ENCODE results near the gene NDST1.

NDST1 gene

GRCh38 chr5:150559088-150559487, 51.2 kb downstream of the NDST1 start:
- H3F3A ChIP-seq (ENCODE audit: insufficient read depth, low read length), result no peaks in the 10 kb centered on the region
- no peaks in the 10 kb centered on the region for H3K79me2 ChIP-seq (ENCODE audit: insufficient read depth, low read length)
- no peak overlapping the region for H3K4me2 ChIP-seq (ENCODE audit: low read length)
- H3K27me3 ChIP-seq (ENCODE audit: insufficient read depth, low read length), result no peaks in the 10 kb centered on the region; the same call in 1 of the 2 replicates
- no peaks in the 10 kb centered on the region for H4K20me1 ChIP-seq (ENCODE audit: insufficient read depth, low read length)
- no peaks in the 10 kb centered on the region for H3K9me2 ChIP-seq (ENCODE audit: low read depth, low read length)
- H2AFZ ChIP-seq (ENCODE audit: low read length), result no peak overlapping the region
- no peak overlapping the region for H3K27ac ChIP-seq (ENCODE audit: low read depth, low read length, poor library complexity, severe bottlenecking)
- H3K36me3 ChIP-seq (ENCODE audit: insufficient read depth, low read length), result no peaks in the 10 kb centered on the region
- H3K9ac ChIP-seq (ENCODE audit: low read length), result no peak overlapping the region
- TF ChIP-seq, protein P1, sequence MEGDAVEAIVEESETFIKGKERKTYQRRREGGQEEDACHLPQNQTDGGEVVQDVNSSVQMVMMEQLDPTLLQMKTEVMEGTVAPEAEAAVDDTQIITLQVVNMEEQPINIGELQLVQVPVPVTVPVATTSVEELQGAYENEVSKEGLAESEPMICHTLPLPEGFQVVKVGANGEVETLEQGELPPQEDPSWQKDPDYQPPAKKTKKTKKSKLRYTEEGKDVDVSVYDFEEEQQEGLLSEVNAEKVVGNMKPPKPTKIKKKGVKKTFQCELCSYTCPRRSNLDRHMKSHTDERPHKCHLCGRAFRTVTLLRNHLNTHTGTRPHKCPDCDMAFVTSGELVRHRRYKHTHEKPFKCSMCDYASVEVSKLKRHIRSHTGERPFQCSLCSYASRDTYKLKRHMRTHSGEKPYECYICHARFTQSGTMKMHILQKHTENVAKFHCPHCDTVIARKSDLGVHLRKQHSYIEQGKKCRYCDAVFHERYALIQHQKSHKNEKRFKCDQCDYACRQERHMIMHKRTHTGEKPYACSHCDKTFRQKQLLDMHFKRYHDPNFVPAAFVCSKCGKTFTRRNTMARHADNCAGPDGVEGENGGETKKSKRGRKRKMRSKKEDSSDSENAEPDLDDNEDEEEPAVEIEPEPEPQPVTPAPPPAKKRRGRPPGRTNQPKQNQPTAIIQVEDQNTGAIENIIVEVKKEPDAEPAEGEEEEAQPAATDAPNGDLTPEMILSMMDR (IDR thresholded peaks at IDR 0.05; ENCODE audit: low read length), result no peak
- no peak for TF ChIP-seq EZH2 (IDR thresholded peaks at IDR 0.05; ENCODE audit: borderline replicate concordance, low read length)
- H3K9me3 ChIP-seq (ENCODE audit: low read length), result no peaks in the 10 kb centered on the region
- no peaks in the 10 kb centered on the region for H3K4me1 ChIP-seq (ENCODE audit: insufficient read depth, low read length, severe bottlenecking)
- H3K4me3 ChIP-seq (ENCODE audit: low read depth, low read length, poor library complexity, severe bottlenecking), result no peak overlapping the region

DNA sequence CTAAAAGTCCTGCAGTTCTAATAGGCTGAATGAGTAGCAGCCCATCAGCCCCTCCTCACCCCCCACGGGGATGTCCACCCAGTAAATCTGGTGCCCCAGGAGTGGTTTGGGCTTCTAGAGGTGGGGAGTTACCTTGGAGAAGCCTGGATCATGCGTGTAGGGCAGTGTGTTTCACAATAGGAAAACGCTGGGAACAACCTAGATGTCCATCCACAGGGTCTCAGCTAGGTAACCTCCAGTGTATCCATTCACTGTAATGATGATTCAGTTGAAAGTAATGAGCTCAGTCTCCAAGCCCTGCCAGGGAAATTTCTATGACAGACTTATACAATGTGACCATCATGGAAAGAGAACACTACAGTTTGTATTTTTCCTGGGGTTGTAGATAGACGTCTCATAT, 51.8 kb downstream of the NDST1 start:
- Histone ChIP-seq H3K4me1 (ENCODE audit: insufficient read depth, low read length, severe bottlenecking) (no peaks in the 10 kb centered on the region), H3K79me2 (ENCODE audit: insufficient read depth, low read length) (no peaks in the 10 kb centered on the region), H3F3A (ENCODE audit: insufficient read depth, low read length) (no peaks in the 10 kb centered on the region), H3K9me3 (ENCODE audit: low read length) (no peaks in the 10 kb centered on the region), H3K4me2 (ENCODE audit: low read length) (no peak overlapping the region), H3K27me3 (ENCODE audit: insufficient read depth, low read length) (no peaks in the 10 kb centered on the region; the same call in 1 of the 2 replicates), H3K27ac (ENCODE audit: low read depth, low read length, poor library complexity, severe bottlenecking) (no peak overlapping the region), H3K9ac (ENCODE audit: low read length) (no peak overlapping the region), H2AFZ (ENCODE audit: low read length) (no peak overlapping the region), H3K4me3 (ENCODE audit: low read depth, low read length, poor library complexity, severe bottlenecking) (no peak overlapping the region), H3K9me2 (ENCODE audit: low read depth, low read length) (no peaks in the 10 kb centered on the region), H4K20me1 (ENCODE audit: insufficient read depth, low read length) (no peaks in the 10 kb centered on the region), H3K36me3 (ENCODE audit: insufficient read depth, low read length) (no peaks in the 10 kb centered on the region)
- TF ChIP-seq, protein P1 (IDR thresholded peaks at IDR 0.05; ENCODE audit: low read length), result no peak
- no peak for TF ChIP-seq EZH2 (IDR thresholded peaks at IDR 0.05; ENCODE audit: borderline replicate concordance, low read length)

GRCh38 chr5:150560401-150561191, 52.7 kb downstream of the NDST1 start:
- H3K27me3 ChIP-seq (ENCODE audit: insufficient read depth, low read length), result no peaks in the 10 kb centered on the region; the same call in 1 of the 2 replicates
- H3K9me3 ChIP-seq (ENCODE audit: low read length), result no peaks in the 10 kb centered on the region
- no peak overlapping the region for H3K4me2 ChIP-seq (ENCODE audit: low read length)
- H3K27ac ChIP-seq (ENCODE audit: low read depth, low read length, poor library complexity, severe bottlenecking), result no peak overlapping the region
- H3F3A ChIP-seq (ENCODE audit: insufficient read depth, low read length), result no peaks in the 10 kb centered on the region
- H3K4me3 ChIP-seq (ENCODE audit: low read depth, low read length, poor library complexity, severe bottlenecking), result no peak overlapping the region
- no peaks in the 10 kb centered on the region for H3K79me2 ChIP-seq (ENCODE audit: insufficient read depth, low read length)
- no peaks in the 10 kb centered on the region for H3K4me1 ChIP-seq (ENCODE audit: insufficient read depth, low read length, severe bottlenecking)
- TF ChIP-seq EZH2 (IDR thresholded peaks at IDR 0.05; ENCODE audit: borderline replicate concordance, low read length), result no peak
- TF ChIP-seq, protein P1 (IDR thresholded peaks at IDR 0.05; ENCODE audit: low read length), result peak; percentile 77
- no peak overlapping the region for H3K9ac ChIP-seq (ENCODE audit: low read length)
- H3K36me3 ChIP-seq (ENCODE audit: insufficient read depth, low read length), result no peaks in the 10 kb centered on the region
- no peaks in the 10 kb centered on the region for H4K20me1 ChIP-seq (ENCODE audit: insufficient read depth, low read length)
- H3K9me2 ChIP-seq (ENCODE audit: low read depth, low read length), result no peaks in the 10 kb centered on the region
- no peak overlapping the region for H2AFZ ChIP-seq (ENCODE audit: low read length)
